Metanephros (tissue), 2 donors: ENCODE results near the gene CHRM1. TPM values are rescaled to one million over a fixed set of nuclear protein-coding genes. Genes with fewer than 3 reads are reported as not detected.

ENCODE experiments used
- small RNA-seq: library from RNA; depleted of rRNA; stranded (forward); fragments of <200 nt; gene quantifications from one replicate; pipeline ENCODE3, GENCODE V24; 2014; ENCODE audit warnings: low replicate concordance
- total RNA-seq: library from RNA; depleted of rRNA; stranded (reverse); fragments of >200 nt; gene quantifications from one replicate; pipeline ENCODE4 v1.2.3, GENCODE V29; 2014

Gene CHRM1, protein sequence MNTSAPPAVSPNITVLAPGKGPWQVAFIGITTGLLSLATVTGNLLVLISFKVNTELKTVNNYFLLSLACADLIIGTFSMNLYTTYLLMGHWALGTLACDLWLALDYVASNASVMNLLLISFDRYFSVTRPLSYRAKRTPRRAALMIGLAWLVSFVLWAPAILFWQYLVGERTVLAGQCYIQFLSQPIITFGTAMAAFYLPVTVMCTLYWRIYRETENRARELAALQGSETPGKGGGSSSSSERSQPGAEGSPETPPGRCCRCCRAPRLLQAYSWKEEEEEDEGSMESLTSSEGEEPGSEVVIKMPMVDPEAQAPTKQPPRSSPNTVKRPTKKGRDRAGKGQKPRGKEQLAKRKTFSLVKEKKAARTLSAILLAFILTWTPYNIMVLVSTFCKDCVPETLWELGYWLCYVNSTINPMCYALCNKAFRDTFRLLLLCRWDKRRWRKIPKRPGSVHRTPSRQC
- not detected for total RNA-seq

GRCh38 chr11:62921201-62921572 is at the start of gene CHRM1:
Gene CHRM1, minus strand, starts transcription at chr11:62921363. Its CDS starts 10,263 bp downstream, at chr11:62911100.

GRCh38 chr11:62880803-62881578 is 40.2 kb downstream of the CHRM1 start, which contains the start of gene SLC3A2:
Gene SLC3A2, plus strand, starts transcription at chr11:62880896. Its CDS starts 128 bp downstream, at chr11:62881024.

Small RNA genes lying within 50 kb of the gene (small RNA-seq; reads per million reads assigned to genes)
- gene RN7SL259P = not detected

Other genes starting within 250 kb of the CHRM1 start
- 10.2 TPM for gene UQCC3, start 249.7 kb downstream of the CHRM1 start, total RNA-seq
- gene LBHD1, start 249.1 kb downstream of the CHRM1 start, total RNA-seq = 4.0 TPM
- 89.0 TPM for gene UBXN1, start 242.3 kb downstream of the CHRM1 start, total RNA-seq
- 5.4 TPM for gene LRRN4CL, start 231.8 kb downstream of the CHRM1 start, total RNA-seq
- gene BSCL2, start 213.9 kb downstream of the CHRM1 start, total RNA-seq = 79.3 TPM
- gene GNG3, start 213.7 kb downstream of the CHRM1 start, total RNA-seq = not detected
- 39.5 TPM for gene HNRNPUL2, start 193.9 kb downstream of the CHRM1 start, total RNA-seq
- 34.4 TPM for gene TTC9C, start 192.9 kb downstream of the CHRM1 start, total RNA-seq
- gene ZBTB3, start 167.2 kb downstream of the CHRM1 start, total RNA-seq = 14.8 TPM
- 87.4 TPM for gene POLR2G, start 159.8 kb downstream of the CHRM1 start, total RNA-seq
- gene TAF6L, start 150.0 kb downstream of the CHRM1 start, total RNA-seq = 36.1 TPM
- 43.4 TPM for gene TMEM179B, start 134.0 kb downstream of the CHRM1 start, total RNA-seq
- gene TMEM223, start 129.4 kb downstream of the CHRM1 start, total RNA-seq = 20.4 TPM
- 37.9 TPM for gene NXF1, start 115.9 kb downstream of the CHRM1 start, total RNA-seq
- 34.2 TPM for gene STX5, start 89.3 kb downstream of the CHRM1 start, total RNA-seq
- not detected for gene TEX54, start 88.5 kb downstream of the CHRM1 start, total RNA-seq
- gene WDR74, start 81.8 kb downstream of the CHRM1 start, total RNA-seq = 33.6 TPM
- gene SLC3A2, start 40.5 kb downstream of the CHRM1 start, total RNA-seq = 139 TPM
- 9.7 TPM for gene SLC22A6, start 63.6 kb upstream of the CHRM1 start, total RNA-seq
- gene SLC22A8, start 94.5 kb upstream of the CHRM1 start, total RNA-seq = 10.3 TPM
- gene SLC22A24, start 222.9 kb upstream of the CHRM1 start, total RNA-seq = 0.88 TPM